Measurements from ENCODE around the gene TBC1D26.
"Not testable (repeated sequence)": the region's sequence is repeated elsewhere in the genome, so short reads cannot be mapped to it uniquely, and the experiment has no call there.

The TBC1D26 gene

DNA sequence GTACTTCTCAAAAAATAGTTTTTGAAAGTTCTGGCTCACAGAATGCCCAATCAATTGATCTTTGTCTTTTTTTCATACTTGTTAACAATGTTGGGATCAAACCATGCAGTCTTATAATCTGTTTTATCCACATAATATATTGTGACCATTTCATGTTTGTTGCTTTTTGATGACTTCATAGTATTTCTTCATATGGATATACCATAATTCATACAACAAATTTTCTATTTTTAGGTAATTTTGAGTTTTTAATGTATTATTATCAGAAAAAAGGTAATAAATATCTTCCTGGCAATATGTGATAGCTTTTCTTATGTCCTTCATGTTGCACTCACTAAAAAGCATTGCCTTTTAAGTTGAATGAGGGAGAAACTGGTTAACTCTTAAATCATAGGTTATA is 44.8 kb downstream of the TBC1D26 start:
- DNase-seq (ENCODE audit: insufficient read length, low spot score) (no peak), FAIRE-seq (no peak)
- TF ChIP-seq, protein P1, sequence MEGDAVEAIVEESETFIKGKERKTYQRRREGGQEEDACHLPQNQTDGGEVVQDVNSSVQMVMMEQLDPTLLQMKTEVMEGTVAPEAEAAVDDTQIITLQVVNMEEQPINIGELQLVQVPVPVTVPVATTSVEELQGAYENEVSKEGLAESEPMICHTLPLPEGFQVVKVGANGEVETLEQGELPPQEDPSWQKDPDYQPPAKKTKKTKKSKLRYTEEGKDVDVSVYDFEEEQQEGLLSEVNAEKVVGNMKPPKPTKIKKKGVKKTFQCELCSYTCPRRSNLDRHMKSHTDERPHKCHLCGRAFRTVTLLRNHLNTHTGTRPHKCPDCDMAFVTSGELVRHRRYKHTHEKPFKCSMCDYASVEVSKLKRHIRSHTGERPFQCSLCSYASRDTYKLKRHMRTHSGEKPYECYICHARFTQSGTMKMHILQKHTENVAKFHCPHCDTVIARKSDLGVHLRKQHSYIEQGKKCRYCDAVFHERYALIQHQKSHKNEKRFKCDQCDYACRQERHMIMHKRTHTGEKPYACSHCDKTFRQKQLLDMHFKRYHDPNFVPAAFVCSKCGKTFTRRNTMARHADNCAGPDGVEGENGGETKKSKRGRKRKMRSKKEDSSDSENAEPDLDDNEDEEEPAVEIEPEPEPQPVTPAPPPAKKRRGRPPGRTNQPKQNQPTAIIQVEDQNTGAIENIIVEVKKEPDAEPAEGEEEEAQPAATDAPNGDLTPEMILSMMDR (IDR thresholded peaks at IDR 0.05; ENCODE audit: insufficient read depth, missing control alignments) = no peak

DNA sequence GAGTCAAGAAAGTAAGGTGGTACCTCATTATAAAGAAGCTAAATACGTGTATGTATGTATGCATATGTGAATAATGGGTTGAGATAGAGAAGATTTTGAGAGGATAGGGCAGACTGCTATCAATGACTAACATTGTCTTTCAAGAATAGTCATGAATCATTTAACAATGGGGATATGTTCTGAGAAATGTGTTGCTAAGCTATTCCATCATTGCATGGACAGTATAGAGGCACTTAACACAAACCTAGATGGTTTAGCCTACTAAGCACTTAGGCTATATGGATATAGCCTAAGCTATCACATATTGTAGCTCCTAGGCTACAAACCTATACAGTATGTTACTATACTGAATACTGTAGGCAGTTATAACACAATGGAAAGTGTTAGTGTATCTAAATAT is 45.2 kb downstream of the TBC1D26 start:
- TF ChIP-seq, protein P1 (IDR thresholded peaks at IDR 0.05; ENCODE audit: insufficient read depth, missing control alignments) = no peak
- DNase-seq (ENCODE audit: insufficient read length, low spot score) (no peak), FAIRE-seq (no peak)

DNA sequence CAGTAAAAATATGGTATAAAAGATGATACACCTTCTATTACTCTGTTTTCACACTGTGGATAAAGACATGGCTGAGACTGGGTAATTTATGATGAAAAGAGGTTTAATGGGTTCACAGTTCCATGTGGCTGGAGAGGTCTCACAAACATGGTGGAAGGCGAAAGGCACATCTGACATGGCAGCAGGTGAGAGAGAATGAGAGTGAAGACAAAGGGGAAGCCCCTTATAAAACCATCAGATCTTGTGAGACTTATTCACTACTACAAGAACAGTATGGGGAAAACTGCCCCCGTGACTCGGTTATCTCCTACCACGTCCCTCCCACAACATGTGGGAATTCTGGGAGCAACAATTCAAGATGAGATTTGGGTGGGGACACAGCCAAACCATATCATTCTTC is 45.6 kb downstream of the TBC1D26 start:
- FAIRE-seq = no peak
- TF ChIP-seq, protein P1 (IDR thresholded peaks at IDR 0.05; ENCODE audit: insufficient read depth, missing control alignments) = no peak
- DNase-seq (ENCODE audit: insufficient read length, low spot score) = no peak

DNA sequence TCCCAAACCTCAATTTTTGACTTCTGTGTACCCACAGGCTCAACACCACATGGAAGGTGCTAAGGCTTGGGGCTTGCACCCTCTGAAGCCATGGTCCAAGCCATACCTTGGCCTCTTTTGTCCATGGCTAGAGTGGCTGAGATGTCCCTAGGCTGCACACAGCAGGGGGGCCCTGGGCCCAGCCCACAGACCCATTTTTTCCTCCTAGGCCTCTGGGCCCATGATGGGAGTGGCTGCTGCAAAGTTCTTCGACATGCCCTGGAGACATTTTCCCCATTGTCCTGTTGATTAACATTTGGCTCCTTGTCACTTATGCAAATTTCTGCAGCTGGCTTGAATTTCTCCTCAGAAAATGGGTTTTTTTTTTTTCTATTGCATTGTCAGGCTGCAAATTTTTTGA is 47.0 kb downstream of the TBC1D26 start:
- TF ChIP-seq, protein P1 (IDR thresholded peaks at IDR 0.05; ENCODE audit: insufficient read depth, missing control alignments) = no peak
- FAIRE-seq (no peak), DNase-seq (ENCODE audit: insufficient read length, low spot score) (no peak)

DNA sequence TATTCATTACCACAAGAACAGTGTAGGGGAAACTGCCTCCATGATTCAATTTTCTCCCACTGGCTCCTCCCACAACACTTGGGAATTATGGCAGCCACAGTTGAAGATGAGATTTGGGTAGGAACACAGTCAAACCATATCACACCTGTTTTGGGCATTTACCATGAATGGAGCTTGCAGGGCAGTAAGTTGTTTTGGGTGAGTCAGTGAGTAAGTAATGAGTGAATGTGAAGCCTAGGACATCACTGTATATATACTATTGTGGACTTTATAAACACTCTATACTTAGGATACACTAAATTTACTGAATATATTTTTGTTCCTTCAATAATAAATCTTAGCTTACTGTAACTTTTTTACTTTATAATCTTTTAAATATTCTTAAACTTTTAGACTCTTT is 48.1 kb downstream of the TBC1D26 start:
- no peak for DNase-seq (ENCODE audit: insufficient read length, low spot score)
- FAIRE-seq = no peak
- TF ChIP-seq, protein P1 (IDR thresholded peaks at IDR 0.05; ENCODE audit: insufficient read depth, missing control alignments) = no peak

DNA sequence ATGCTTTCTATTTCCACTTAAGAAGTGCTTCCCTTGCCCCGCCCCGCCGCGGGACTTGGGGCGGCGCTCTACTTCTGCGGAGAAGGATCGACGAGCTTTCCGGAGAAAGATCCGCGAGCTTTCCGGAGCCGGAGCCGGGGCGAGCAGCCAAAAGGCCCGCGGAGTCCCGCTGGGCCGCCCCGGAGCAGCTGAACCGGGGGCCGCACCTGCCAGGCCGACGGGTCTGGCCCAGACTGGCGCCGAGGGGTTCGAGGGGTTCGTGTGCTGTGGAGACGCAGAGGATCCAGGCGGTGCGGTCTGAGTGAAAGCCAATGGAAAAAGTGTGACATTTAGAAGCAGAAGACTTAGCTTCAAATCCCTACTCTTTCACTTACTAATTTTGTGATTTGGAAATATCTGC is 50.8 kb downstream of the TBC1D26 start:
- FAIRE-seq = no peak
- no peak for DNase-seq (ENCODE audit: insufficient read length, low spot score)

DNA sequence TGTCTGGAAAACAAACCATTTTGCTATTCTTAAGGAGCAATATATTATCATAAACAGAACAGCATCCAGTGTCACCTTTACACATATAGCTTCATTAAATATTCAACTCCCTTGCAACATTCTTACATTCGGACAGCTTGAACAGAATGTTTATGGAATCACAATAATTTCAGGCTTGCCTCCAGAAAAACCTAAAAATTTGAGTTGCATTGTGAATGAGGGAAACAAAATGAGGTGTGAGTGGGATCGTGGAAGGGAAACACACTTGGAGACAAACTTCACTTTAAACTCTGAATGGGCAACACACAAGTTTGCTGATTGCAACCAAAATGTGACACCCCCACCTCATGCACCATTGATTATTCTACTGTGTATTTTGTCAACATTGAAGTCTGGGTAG is 51.4 kb downstream of the TBC1D26 start:
- DNase-seq (ENCODE audit: insufficient read length, low spot score) (no peak), FAIRE-seq (no peak)
- TF ChIP-seq, protein P1 (IDR thresholded peaks at IDR 0.05; ENCODE audit: insufficient read depth, missing control alignments) = no peak

More for the DNA sequence above, 50.8 kb downstream of the TBC1D26 start:
- TF ChIP-seq, protein P1 (IDR thresholded peaks at IDR 0.05; ENCODE audit: insufficient read depth, missing control alignments) = no peak

DNA sequence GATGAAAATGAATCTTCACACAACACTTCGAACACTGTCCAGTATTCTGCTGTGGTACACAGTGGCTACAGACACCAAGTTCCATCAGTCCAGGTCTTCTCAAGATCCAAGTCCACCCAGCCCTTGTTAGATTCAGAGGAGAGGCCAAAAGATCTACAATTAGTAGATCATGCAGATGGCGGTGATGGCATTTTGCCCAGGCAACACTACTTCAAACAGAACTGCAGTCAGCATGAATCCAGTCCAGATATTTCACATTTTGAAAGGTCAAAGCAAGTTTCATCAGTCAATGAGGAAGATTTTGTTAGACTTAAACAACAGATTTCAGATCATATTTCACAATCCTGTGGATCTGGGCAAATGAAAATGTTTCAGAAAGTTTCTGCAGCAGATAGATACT is 52.3 kb downstream of the TBC1D26 start:
- not testable (repeated sequence) for FAIRE-seq; DNase-seq (ENCODE audit: insufficient read length, low spot score)

DNA sequence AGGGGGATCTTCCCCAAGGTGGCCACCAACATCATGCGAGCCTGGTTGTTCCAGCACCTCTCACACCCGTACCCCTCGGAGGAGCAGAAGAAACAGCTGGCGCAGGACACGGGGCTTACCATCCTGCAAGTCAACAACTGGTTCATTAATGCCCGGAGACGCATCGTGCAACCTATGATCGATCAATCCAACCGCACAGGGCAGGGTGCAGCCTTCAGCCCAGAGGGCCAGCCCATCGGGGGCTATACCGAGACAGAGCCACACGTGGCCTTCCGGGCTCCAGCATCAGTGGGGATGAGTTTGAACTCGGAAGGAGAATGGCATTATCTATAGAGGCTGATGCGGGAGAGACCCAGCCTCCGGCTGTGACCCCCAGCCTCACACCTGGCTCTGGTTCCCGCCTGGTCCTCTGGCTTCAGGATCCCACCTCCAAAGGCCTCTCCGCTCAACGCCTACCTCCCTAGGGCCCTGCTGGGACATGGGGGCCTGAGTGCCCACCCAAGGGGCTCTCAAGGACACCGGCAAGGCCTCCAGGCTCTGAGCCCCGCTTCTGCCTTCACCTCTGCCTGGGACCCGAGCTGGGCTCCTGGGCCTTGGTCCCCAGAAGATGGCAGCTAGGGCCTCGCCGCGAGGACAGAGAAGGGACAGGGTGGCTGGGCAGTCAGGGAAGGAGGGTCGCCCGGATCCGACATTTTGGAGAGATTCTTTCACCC is 55.4 kb downstream of the TBC1D26 start:
- FAIRE-seq = not testable (repeated sequence)

DNA sequence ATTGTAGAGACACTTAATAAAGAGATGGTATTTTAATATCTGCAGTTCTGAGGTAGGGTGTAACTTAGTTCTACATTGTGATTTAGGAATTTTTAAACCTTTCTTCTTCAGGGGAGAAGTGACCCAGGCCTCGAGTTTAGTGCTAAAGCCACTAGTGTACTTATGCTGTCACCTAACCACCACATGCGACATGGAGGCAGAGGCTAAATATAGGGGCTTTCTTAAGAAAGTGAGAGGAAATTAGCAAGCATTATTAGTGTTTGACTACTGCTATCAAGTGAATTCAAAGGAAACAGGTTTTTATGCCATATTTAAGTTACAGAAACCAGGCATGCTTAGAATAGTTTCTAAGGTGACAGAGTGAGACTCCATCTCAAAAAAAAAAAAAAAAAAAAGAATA is 56.3 kb downstream of the TBC1D26 start:
- FAIRE-seq; DNase-seq (ENCODE audit: insufficient read length, low spot score): not testable (repeated sequence)

More for the DNA sequence above, 55.4 kb downstream of the TBC1D26 start:
- not testable (repeated sequence) for DNase-seq (ENCODE audit: insufficient read length, low spot score)
